RWPE1 (cell line): Measurements from ENCODE around the gene TNRC6C.

ENCODE experiments used
- CTCF ChIA-PET: fragments of 350-600 bp; sonication (Branson Sonifier 250); formaldehyde crosslinking; extraction: SDS; loops from one replicate; lab custom pipeline; 2021; lab: Yijun Ruan, JAX
- POLR2A ChIA-PET: fragments of 400-600 bp; formaldehyde crosslinking; extraction: SDS; loops from one replicate; lab custom pipeline; 2020; ENCODE audit warnings: antibody characterized with exemption; ENCODE audit not compliant: low non-redundant PET; lab: Yijun Ruan, JAX
- DNase-seq: peaks from one replicate; pipeline ENCODE4 v3.0.0; 2012; ENCODE audit warnings: low spot score
- H3K27ac ChIP-seq: fragments of 450-650 bp; 2 replicates; pipeline ENCODE4 v1.5.1; 2017
- TF ChIP-seq, protein P1 (sequence below): fragments of 450-650 bp; conservative IDR thresholded peaks from 2 replicates; pipeline ENCODE4 v1.5.1; 2017; ENCODE audit warnings: low read depth, mild to moderate bottlenecking

TNRC6C gene

DNA sequence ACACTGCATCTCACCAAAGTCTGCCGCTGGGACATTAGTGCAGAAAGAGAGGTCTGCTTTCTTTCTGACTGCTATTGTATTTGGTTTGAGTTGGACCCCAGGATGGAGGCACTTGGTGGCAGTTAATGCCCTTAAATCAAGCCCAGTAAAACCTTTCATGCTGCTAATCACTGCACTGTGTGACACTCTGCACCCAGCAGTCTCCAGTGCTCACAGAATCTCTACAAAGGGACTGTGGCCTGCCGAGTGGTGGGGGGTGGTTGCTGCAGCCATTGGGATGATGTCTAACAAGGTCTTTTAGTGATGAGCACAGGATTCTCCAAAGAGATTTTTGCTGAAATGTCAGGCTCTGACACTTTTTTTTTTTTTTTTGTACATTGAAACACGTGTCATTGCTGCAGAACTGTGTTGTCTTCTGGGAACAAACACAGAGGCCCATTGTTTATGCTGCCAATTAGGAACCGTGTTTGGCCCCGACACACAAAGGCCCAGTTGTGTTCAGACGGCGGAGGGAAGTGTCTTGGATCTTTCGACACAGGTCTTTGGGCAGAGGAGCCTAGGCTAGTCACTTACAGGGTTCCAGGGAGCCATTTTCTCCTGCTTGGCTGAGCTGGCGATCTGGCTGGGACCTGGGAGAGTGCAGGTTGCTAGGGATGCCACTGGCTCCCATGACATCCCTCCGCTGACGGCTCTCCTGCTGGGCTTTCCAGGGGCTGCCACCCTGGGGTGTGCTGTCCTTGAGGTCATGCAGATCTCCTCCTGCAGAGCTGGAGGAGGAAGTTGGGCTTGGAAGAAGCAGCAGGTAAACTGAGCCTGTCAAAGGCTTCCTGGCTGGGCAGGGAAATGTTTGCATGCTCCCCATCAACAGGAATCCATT, 16.2 kb upstream of the TNRC6C start:
- ChIA-PET CTCF (no interaction called here), POLR2A (no interaction called here)
- H3K27ac ChIP-seq: no peak overlapping the region
- DNase-seq: no peak
- TF ChIP-seq, protein P1, sequence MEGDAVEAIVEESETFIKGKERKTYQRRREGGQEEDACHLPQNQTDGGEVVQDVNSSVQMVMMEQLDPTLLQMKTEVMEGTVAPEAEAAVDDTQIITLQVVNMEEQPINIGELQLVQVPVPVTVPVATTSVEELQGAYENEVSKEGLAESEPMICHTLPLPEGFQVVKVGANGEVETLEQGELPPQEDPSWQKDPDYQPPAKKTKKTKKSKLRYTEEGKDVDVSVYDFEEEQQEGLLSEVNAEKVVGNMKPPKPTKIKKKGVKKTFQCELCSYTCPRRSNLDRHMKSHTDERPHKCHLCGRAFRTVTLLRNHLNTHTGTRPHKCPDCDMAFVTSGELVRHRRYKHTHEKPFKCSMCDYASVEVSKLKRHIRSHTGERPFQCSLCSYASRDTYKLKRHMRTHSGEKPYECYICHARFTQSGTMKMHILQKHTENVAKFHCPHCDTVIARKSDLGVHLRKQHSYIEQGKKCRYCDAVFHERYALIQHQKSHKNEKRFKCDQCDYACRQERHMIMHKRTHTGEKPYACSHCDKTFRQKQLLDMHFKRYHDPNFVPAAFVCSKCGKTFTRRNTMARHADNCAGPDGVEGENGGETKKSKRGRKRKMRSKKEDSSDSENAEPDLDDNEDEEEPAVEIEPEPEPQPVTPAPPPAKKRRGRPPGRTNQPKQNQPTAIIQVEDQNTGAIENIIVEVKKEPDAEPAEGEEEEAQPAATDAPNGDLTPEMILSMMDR: no peak

DNA sequence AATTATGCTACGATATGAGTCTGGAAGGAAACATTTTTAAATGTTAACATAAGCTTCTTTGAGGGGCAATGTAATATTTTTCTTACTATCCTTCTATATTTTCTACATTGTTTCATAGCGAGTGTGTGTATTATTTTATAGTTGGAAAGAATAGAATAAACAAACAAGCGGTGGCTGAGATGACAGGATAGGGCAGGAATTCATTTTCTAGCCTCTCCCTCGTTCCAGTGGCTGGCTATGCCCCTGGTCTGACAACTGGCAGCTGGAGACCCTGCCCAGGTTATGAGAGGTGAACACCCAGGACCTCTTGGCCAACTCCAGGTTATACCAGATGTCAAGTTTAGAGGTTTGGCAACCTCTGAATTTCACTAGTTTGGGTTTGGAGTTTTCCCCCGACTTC, 14.5 kb upstream of the TNRC6C start:
- CTCF ChIA-PET: no interaction called here
- no peak overlapping the region for H3K27ac ChIP-seq
- TF ChIP-seq, protein P1: no peak
- no peak for DNase-seq
- POLR2A ChIA-PET: no interaction called here

DNA sequence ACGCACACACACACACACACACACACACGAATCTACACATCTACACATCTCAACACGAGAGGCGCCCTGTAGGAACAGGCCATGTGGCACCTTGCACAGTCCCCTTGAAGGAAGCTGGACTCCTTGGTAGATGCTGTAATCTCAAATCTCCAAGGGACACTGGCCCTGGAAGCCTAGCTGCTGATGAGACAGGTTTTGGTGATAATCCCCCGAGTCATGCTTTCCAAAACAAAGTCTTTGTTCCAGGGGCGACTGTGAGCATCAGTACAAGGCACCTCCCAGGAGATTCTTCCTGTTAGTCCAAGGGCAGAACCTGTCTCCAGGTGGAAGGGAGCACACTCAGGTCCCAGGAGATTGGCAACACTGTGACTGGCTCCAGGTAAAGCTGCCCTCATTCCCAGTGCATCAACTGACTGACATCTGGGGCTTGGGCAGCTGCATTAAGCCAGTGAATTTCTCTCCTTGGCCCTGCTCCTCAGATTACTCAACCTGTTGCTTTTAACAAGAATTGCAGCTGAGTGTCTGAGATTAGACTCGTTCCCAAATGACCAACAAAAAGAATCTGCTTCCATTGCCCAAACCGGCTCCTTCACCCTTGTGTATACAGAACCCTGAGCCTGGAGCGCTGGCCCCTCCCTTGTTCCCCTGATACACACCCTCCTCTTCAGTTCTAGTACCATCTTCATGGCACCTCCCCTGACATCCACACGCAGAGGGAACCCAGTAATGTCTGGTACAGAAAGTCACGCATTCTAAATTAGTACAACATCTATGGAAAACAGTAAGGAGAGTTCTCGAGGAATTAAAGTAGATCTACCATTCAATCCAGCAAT, 13.9 kb upstream of the TNRC6C start:
- ChIA-PET POLR2A (no interaction called here), CTCF (interaction anchor here (0.5 kb wide), 1 partner anchor 269 kb away, joined by 3 read pairs; no protein-coding TSS in a partner anchor)
- TF ChIP-seq, protein P1: no peak
- no peak overlapping the region for H3K27ac ChIP-seq
- DNase-seq: no peak

DNA sequence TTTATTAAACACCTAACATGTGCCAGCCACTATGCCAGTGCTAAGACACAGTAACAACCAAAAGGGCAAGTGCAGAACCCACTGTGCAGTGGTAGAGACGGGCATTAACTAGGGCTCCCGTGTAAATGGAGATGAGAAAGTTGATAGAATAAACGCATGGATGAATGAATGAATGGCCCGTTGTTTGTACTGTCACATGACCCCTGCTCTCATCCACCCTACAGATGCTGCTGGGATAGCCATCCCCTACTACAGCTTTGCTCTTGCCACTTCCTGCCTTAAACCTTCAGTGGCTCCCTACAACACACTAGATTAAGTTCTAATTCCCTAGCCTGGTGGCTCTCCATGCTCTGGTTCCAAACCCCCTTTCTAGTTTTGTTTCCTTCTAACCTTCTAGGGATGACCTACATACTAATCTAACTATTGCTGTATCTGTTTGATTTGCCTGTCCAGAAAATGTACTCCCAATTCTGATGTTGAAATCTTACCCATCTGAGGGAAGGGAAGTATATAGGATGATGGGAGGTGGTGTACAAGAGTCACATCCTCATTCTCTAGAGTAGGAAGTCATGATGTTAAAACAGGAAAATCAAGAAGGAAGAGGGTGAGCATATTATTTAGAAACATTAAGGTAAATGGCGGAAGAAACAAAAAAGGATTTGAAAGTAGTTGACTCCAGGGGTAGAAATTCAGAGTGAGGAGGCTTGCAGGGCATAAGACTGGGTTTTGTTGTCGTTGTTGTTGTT, 11.4 kb upstream of the TNRC6C start:
- TF ChIP-seq, protein P1: no peak
- H3K27ac ChIP-seq: no peak overlapping the region
- DNase-seq: no peak
- ChIA-PET CTCF (no interaction called here), POLR2A (no interaction called here)

DNA sequence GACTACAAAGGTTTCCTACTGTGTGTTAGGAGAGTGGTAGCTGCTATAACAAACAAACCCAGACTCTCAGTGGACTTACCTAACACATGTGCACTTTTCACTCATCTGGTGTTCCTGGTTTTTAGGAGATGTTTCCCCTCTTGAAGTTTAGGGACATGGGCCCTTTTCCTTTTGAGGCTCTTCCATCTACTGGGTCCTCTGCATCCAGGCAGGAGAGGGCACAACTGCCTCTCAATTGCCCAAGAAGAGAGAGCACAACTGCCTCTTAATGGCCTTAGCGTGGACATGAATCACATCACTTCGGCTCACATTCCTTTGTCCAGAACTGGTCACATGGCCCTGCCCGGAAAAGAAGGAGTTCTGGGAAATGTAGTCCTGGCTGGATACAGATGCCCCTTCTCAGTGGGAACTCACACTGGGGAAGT, 9.8 kb upstream of the TNRC6C start:
- H3K27ac ChIP-seq: no peak overlapping the region
- POLR2A ChIA-PET: interaction anchor here (1.2 kb wide), 1 partner anchor 10 kb away, joined by 5 read pairs; the partner anchor contains the start of gene TNRC6C
- TF ChIP-seq, protein P1: no peak
- peak; percentile 35 for DNase-seq
- CTCF ChIA-PET: interaction anchor here (0.6 kb wide), 1 partner anchor 17 kb away, joined by 3 read pairs; no protein-coding TSS in a partner anchor

DNA sequence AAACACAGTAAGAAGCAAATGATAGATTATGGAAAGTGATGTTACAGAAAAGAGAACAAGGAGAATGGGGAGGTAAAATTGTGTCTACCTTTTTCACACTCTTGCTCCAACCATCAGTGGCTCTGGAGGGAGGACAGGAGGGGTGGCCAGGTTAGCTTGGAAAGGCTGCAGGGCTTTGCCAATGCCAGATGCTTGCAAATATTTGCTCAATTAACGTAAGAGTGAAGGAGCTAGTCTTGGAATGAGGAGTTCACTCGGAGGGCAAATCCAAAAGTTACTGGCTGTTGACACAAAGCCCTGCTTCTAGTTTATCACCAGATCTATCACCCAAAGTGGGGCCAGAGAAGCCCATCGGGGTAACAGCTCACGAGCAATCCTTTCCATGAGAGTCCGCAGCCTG, 7.4 kb upstream of the TNRC6C start:
- TF ChIP-seq, protein P1: no peak
- POLR2A ChIA-PET: no interaction called here
- no peak for DNase-seq
- CTCF ChIA-PET: no interaction called here
- no peak overlapping the region for H3K27ac ChIP-seq
